HG03095 (cell line): ENCODE results near the gene IVNS1ABP.

Experiments
- ATAC-seq: cut with Tn5 transposase; IDR thresholded peaks from one replicate; pipeline ENCODE4 v1.9.1; 2021; ENCODE audit warnings: moderate library complexity; ENCODE audit not compliant: unreplicated experiment

Gene IVNS1ABP

GRCh38 chr1:185295091-185295490, 22.0 kb downstream of the IVNS1ABP start:
- ATAC-seq, result no peak

DNA sequence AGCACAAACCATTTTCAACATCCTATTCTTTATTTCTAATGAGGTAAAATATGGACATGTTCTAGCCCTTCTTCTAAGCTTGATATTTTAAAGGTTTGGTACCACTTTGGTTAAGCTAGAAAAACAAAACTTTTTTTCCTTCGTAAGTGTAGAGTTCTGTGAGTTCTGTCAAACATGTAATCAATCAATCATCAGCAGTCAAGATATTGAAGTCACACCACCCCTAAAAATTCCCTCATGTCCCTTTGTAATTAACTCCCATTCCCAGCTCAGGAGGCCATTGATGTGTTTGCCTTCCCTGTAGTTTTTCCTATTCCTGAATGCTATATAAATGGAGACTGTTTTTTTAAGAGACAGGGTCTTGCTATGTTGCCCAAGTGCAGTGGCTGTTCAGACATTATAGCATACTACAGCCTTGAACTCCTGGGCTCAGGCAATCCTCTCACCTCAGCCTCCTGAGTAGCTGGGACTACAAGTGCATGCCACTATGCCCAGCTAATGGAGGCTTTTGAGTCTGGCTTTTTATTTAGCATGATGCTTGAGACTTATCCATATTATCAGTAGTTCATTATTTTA, 23.0 kb downstream of the IVNS1ABP start:
- no peak for ATAC-seq

DNA sequence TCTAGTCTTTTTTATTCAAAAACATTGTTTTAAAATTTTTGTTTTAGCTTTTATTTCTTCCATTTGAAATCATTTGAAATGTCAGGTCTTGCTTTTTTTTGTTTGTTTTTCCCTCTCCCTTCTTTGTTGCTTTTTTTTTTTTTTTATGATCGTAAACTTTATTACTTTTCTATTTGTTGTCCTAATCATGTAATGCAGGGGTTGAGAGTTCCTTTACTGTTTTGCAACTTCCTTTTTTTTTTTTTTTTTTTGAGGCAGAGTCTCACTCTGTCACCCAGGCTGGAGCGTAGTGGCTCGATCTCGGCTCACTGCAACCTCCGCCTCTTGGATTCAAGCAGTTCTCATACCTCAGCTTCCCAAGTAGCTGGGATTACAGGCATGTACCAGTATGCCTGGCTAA, 24.8 kb downstream of the IVNS1ABP start:
- ATAC-seq, result no peak

GRCh38 chr1:185291652-185292051, 25.4 kb downstream of the IVNS1ABP start:
- no peak for ATAC-seq

- ATAC-seq, result no peak
Measured at GRCh38 chr1:185291159-185291558, 25.9 kb downstream of the IVNS1ABP start.

DNA sequence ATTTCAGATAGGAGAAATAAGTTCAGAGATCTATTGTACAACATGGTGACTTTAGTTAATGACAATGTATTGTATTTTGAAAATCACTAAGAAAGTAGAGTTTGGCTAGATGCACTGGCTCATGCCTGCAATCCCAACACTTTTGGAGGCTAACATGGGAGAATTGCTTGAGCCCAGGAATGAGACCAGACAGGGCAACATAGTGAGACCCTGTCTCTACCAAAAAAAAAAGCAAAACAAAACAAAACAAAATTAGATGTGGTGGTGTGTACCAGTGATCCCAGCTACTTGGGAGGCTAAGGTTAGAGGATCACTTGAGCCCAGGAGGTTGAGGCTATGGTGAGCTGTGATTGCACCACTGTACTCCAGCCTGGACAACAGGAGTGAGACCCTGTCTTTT, 27.2 kb downstream of the IVNS1ABP start:
- no peak for ATAC-seq

DNA sequence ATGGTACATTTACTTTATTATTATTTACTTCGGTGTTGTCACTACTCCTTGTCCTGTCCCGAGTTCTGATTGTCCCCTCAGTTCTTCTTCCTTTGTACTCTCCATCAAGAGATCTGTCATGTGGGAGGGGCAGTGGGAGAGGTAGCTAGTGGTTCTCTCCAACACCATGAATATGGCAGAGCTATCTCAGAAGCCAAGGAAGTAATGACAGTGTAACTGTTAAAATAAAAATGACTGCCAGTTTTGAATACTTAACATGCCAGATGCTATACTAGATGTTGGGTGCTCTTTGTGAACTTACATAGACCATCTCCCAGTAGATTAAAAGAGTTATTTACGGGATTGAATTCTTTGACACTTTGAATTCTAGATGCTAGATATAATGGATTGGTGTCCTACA, 28.6 kb downstream of the IVNS1ABP start:
- no peak for ATAC-seq

- no peak for ATAC-seq
Measured at GRCh38 chr1:185287451-185287850, 29.6 kb downstream of the IVNS1ABP start.

DNA sequence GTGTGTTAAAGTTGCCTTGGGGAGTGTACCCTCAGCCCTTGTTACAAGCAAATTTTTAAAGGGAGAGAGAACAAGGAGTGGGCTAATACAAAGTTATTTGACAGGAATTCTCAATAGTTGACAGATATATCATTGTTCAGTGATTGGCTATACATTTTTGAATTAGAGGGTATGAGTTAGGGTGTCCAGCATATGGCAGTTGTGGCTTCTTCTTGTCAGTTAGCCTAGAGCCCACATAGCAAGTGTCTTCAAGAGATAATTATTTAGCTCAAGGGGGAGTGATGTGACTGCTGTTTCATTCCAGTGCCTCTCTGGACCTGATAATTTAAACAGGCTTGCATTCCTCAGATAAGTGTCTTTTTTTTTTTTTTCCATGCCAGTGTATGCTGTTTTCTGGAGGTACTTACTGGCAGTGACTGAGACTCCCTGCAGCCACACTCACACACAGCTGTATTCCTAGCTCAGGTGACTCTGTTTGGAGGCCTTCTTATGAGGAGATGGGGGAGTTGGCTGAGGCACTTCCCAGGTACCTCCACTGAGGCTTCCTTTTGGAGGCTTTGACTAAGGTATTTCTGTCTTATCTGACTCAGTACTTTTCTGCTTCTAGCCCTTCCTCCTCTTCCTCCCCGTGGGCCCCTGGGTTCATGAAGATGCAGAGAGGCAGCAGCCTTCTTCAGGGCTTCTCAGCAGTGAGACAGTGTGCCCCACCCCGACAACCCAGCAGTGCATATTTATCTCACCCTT, 32.3 kb downstream of the IVNS1ABP start:
- ATAC-seq, result no peak

DNA sequence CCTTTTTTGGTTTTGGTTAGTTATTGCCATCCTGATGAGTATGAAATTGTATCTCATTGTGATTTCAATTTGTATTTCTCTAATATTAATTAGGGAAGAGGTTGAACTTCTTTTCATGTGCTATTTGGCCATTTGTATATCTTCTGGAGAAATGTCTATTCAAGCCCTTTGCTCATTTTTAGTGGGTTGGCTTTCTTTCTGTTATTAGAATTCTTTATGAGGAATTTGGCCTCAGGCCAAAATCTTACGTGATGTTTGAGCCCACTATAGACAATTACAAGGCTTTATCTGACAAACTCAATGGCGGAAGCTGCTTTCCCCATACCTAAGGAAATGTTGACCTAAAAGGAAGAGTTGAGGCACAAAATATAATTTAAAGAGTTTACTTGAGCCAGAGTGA, 32.9 kb downstream of the IVNS1ABP start:
- ATAC-seq, result no peak

GRCh38 chr1:185281245-185281644, 35.8 kb downstream of the IVNS1ABP start:
- peak; percentile 87 for ATAC-seq

DNA sequence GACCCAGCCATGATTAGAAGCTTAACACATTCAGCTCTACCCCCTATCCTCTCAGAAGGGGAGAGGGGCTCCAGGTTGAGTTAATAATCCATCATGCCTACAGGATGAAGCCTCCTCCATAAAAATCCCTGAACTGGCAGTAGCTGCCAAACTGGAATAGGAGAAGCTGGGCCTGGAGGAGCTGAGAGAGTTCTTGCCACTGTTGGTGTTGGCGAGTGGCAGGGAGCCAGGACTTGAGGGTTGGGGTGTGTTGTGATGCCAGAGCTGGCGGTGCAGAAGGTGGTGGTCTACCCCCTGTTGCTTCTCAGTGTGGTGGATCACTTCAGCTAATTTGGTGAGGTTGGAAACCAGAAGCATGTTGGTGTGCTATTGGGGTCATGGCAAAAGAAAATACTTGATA, 36.5 kb downstream of the IVNS1ABP start:
- ATAC-seq, result no peak

DNA sequence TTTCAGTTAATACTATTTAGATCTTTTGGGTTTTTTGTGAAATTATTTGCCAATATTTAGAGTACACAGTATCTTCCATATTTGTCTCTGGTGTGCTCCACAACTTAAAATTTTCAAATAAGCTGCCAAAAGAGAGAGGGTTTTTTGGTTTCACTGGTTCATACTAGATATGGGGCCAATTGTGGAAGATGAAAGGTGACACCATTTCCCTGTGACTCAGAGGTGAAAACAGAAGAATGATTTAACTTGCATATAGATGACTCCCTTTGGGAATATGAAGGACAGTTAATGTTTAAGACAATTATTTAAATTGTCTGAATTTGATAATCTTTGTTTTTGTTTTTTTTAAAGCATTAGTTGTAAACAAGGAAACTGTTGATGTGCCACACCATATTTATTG, 37.5 kb downstream of the IVNS1ABP start:
- ATAC-seq, result no peak

DNA sequence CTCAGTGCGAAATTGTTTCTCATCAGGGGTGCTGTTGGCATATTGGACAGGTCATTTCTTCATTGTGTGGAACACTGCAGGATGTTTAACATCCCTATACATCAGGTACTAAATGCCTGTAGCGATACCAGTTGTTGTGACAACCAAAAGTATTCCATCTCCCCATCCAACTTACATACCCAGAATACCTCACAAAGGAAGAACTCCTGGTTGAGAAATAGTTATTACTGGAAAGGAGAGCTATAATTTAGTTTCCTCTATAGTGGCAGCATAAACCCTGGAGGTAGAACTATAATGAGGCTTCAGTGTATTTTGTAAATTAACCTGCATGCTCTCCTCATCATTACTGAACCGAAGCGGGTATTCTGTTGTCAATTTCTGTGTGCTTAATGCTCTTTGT, 45.1 kb downstream of the IVNS1ABP start:
- ATAC-seq, result no peak

- ATAC-seq, result no peak
Measured at GRCh38 chr1:185268352-185268751, 48.7 kb downstream of the IVNS1ABP start.

DNA sequence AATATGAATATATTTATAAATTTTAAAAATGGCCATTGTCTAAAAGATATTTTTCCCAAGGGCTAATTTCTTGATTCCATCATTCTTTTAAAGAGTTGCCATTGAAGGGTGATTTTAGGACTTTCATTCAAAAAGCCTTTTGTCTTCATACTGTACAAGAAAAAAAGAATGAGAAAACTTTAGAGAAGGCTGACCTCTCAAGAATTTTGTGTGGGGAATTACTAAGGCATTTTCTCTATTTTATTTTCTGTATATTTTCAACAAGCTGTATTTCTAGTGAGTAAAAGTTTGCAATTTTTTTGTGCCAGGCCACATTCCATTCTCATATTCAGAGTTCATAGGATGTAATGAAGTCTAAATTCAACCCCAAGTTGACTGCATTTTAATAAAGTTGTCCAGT, 49.3 kb downstream of the IVNS1ABP start:
- ATAC-seq, result no peak

GRCh38 chr1:185267301-185267700, 49.7 kb downstream of the IVNS1ABP start:
- no peak for ATAC-seq

- ATAC-seq, result no peak
Measured at GRCh38 chr1:185265314-185265713, 51.7 kb downstream of the IVNS1ABP start.

- ATAC-seq, result no peak
Measured at GRCh38 chr1:185263780-185264179, 53.3 kb downstream of the IVNS1ABP start.

GRCh38 chr1:185263292-185263691, 53.8 kb downstream of the IVNS1ABP start:
- ATAC-seq, result no peak

GRCh38 chr1:185262151-185262550, 54.9 kb downstream of the IVNS1ABP start:
- ATAC-seq, result no peak

DNA sequence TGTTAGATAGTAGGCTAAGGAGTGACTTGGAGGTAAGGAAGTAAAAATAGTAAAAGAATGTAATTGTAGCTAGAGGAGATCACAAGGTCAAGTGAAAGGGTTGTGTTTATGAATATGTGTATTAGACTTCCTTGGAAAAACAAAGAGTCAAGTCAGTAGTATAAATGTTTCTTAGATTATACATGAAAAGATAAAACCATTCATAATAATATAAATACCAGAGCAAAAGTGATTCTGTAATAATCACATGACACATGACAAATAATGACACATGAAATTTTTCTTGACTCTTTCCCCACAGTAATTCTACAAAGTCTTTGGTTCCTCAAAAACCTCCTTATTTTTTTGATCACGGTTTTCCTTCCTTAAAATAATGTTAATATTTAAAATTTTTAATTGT, 56.4 kb downstream of the IVNS1ABP start:
- ATAC-seq, result no peak

- no peak for ATAC-seq
Measured at GRCh38 chr1:185258676-185259075, 58.4 kb downstream of the IVNS1ABP start.
